NB4 (cell line): ENCODE data around the gene SLCO4A1.

Experiments used
- MYC ChIP-seq: IDR thresholded peaks from 2 replicates; pipeline ENCODE4 v1.6.1; 2011; ENCODE audit warnings: low read depth, low read length
- POLR2A ChIP-seq: IDR thresholded peaks from 2 replicates; pipeline ENCODE4 v1.6.1; 2011; ENCODE audit warnings: mild to moderate bottlenecking; ENCODE audit not compliant: insufficient read length; ENCODE audit errors: extremely low read depth
- TF ChIP-seq, protein P1 (sequence below): IDR thresholded peaks from 2 replicates; pipeline ENCODE4 v1.6.1; 2011; ENCODE audit warnings: low read depth, low read length

DNA sequence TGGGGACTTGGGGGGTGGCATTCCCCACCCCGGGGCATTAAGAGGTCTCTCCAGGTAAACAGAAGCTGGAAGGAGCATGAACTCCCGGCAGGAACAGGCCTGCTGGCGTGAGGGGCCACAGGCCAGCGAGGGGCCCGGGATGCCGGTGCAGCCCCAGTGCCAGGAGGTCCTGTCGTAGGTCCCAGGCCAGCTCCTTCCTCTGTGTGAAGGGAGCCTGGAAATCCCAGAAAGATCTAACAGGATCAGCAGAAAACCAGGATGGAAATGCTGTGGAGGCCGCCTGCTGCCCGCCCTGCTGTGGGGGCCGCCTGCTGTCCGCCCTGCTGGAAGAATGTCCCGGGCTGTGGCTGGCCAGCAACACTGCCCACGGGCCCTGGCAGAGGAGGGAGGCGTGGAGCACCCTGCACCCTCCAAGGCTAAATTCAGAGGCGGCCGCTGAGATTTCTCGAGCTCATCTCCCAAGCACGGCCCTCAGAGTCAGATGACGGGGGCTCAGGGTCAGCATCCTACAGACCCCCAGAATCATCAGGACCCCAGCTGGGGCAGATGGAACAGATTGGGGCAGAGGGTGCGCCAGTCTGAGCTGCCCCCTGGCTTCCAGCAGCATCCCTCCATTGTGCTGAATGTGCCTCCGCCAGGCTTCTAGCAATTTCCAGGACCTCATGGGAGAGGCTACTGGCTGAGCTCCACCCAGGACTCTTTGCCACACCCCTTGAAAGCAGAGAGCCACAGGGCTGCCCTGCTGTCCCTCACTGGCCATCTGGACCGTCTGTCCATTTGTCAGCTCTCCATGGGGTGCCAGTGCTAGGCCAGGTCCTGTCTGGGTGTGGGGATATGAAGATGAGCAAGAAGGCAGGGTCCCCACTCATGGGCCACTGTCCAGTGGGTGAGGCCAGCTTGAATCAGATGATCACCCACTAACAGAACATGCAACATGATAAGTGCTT lies 32.2 kb upstream of the SLCO4A1 start:
- TF ChIP-seq MYC (no peak), POLR2A (no peak)
- TF ChIP-seq, protein P1, sequence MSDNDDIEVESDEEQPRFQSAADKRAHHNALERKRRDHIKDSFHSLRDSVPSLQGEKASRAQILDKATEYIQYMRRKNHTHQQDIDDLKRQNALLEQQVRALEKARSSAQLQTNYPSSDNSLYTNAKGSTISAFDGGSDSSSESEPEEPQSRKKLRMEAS, result no peak
